Mucosa of stomach (tissue), 1 donor: Measurements from ENCODE around the gene COL6A1.

Experiments used
- H3K27me3 ChIP-seq: one replicate; pipeline ENCODE4 v1.7.0; 2013; ENCODE audit warnings: mild to moderate bottlenecking, low read length; ENCODE audit not compliant: control insufficient read depth, insufficient read depth
- H3K36me3 ChIP-seq: one replicate; pipeline ENCODE4 v1.7.0; 2013; ENCODE audit warnings: low read length; ENCODE audit not compliant: control insufficient read depth, insufficient read depth
- H3K4me1 ChIP-seq: one replicate; pipeline ENCODE4 v1.7.0; 2013; ENCODE audit warnings: mild to moderate bottlenecking, low read length; ENCODE audit not compliant: control insufficient read depth, insufficient read depth
- H3K4me3 ChIP-seq: one replicate; pipeline ENCODE4 v1.7.0; 2013; ENCODE audit warnings: low read length
- H3K9ac ChIP-seq: one replicate; pipeline ENCODE4 v1.7.0; 2013; ENCODE audit warnings: mild to moderate bottlenecking, low read length, moderate library complexity
- H3K9me3 ChIP-seq: one replicate; pipeline ENCODE4 v1.7.0; 2013; ENCODE audit warnings: mild to moderate bottlenecking, low read length, moderate library complexity; ENCODE audit not compliant: control insufficient read depth
- donor health status: Pancreatic carcinoma.

Gene COL6A1

DNA sequence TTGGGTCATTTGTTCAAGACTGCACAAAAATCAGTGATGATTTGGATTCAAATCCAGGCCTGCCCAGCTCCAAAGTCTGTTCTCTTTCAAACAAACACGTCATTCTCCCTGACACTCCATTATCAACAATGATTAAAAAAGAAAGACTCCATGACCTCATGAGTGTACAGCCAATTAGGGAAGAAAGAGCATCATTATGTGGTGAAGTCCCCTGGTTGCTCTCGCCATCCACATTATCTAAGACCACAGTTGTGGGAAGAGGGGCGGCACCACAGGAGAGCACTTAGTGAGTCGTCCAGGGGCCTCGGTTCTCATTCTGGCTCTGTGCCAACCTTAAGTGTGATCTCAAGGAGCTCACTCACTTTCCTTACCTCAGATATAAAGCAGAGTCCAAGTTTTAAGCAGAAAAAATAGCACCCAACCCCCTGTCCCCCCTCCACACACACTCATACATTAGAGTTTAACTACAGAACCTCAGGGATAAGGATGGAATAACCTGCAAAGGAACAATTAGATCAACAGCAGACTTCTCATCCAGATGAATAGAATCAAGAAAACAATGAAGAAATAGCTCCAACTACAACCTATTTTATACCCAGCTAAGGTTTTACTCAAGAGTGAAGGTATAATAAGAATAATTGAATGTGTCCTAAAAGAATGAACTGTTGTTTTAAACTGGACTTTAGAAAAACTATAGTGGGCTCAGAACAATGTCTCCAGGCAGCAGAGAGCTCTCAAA is 47.8 kb downstream of the COL6A1 start:
- Histone ChIP-seq H3K4me1 (no peaks in the 10 kb centered on the region), H3K9ac (no peak overlapping the region), H3K4me3 (no peak overlapping the region), H3K36me3 (no peaks in the 10 kb centered on the region), H3K27me3 (no peaks in the 10 kb centered on the region), H3K9me3 (no peaks in the 10 kb centered on the region)

DNA sequence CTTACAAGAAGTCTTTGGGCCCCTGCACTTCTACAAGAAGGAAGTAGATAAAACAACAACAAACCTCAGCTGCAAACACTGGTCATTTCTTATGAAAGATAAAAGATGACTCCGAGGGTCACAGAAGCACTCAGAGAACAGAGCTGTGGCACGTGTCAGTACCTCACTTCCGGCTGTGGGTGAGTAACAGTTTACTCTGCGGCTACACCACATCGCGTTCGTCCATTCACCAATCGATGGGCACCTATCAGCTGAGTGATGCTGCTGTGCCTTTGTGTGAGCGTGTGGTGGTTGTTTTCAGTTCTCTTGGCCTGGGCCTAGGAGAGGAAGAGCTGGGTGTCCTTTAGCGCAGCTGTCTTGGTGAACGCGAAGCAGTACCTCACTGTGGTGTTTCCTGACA is 49.9 kb downstream of the COL6A1 start:
- Histone ChIP-seq H3K27me3 (no peaks in the 10 kb centered on the region), H3K9ac (no peak overlapping the region), H3K9me3 (no peaks in the 10 kb centered on the region), H3K4me1 (no peaks in the 10 kb centered on the region), H3K4me3 (no peak overlapping the region), H3K36me3 (no peaks in the 10 kb centered on the region)

DNA sequence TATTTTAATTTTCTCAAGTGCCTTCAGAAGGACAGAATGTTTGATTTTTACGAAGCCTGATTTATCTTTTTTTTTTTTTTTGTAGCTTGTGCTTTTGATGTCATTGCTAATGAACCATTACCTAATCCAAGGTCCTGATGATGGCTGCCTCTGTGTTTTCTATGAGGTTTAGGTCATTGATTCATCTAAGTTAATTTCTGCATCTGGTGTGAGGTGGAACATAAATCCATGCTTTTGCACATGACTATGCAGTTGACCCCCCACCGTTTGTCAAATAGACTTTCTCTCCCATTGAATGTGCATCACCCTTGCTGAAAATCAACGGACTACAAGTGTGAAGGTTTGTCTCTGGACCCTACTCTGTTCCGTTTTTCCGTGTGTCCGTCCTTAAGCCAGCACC is 50.5 kb downstream of the COL6A1 start:
- no peaks in the 10 kb centered on the region for H3K4me1 ChIP-seq
- no peak overlapping the region for H3K4me3 ChIP-seq

DNA sequence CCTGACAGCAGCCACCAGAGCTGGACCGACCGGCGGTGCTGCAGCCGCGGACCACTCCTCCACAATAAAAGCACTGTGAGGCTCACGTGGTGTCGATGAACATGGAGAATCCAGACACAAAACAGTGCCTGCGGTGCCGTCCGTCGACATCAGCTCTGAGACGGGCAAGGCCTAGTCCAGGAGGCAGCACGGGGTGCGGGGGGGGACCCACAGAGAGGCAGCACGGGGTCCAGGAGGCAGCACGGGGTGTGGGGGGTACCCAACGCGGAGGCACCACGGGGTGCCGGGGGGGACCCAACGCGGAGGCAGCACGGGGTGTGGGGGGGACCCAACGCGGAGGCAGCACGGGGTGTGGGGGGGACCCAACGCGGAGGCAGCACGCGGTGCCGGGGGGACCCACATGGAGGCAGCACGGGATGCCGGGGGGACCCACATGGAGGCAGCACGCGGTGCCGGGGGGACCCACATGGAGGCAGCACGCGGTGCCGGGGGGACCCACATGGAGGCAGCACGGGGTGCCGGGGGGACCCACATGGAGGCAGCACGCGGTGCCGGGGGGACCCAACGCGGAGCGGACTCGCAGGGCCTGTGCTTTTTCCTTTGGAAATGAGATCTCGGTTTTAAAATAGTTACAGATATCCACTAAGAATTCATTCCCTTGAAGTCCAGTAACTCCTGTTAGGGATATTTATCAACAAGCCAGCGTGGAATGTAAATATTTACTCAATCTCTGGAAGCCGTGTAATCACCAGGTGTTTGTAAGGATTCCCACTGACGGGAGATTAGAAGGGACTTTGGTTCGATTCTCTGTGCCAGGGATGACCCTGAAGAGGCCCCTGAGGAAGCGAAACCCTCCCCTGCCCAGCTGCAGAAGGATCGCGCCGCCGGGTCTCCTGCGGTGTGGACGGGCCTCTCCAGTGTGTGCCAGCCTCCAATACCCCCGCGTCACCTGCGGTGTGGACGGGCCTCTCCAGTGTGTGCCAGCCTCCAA is 52.1 kb downstream of the COL6A1 start:
- H3K4me1 ChIP-seq: peaks cover 2% of the 10 kb centered on the region
- no peak overlapping the region for H3K9ac ChIP-seq
- no peaks in the 10 kb centered on the region for H3K36me3 ChIP-seq
- no peaks in the 10 kb centered on the region for H3K27me3 ChIP-seq
- H3K9me3 ChIP-seq: no peaks in the 10 kb centered on the region
- no peak overlapping the region for H3K4me3 ChIP-seq

More for the DNA sequence above, 50.5 kb downstream of the COL6A1 start:
- no peaks in the 10 kb centered on the region for H3K9me3 ChIP-seq
- no peaks in the 10 kb centered on the region for H3K36me3 ChIP-seq
- H3K27me3 ChIP-seq: no peaks in the 10 kb centered on the region
- no peak overlapping the region for H3K9ac ChIP-seq

DNA sequence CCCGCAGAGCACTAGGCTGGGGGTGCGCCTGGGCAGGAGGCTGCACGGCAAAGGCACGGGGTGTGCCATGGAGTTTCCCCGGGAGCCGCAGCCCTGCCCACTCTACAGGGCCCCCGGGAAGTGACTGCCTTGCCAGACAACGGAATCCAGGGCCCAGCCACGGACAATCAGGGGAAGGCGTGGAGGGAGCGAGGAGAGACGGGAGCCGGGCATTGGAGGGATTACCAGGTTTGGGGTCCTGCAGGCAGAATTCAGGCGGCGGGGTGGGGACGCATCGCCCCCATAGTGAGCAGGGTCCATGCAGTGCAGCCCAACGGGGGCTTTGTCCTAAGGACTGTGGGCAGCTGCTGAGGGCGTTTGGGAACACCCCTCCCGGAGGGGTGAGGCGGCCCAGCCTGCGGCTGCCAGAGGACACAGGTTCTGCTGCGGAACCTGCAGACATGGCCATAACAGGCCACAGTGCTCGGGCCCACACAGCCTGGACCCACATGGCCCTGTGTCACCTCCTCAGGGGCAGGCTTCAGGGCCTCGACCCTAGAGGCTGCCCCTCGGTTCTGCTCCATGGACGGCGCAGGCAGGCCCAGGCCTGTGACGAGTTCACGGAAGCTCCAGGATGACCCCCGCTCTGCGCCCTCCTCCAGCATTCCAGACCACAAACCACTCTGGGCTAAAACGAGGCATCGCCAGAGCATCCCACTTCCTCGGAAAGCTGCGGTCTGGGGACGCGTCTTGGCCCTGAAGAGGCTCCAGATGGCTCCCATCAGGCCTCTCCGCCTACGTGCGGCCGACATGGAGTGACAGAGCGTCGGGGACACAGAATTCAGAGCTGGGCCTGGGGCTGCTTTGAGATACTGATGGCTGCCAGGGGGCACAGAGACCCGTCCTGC is 54.5 kb downstream of the COL6A1 start:
- H3K36me3 ChIP-seq: no peaks in the 10 kb centered on the region
- H3K9ac ChIP-seq: no peak overlapping the region
- peaks cover 3% of the 10 kb centered on the region for H3K4me1 ChIP-seq
- no peaks in the 10 kb centered on the region for H3K9me3 ChIP-seq
- no peaks in the 10 kb centered on the region for H3K27me3 ChIP-seq
- H3K4me3 ChIP-seq: no peak overlapping the region

DNA sequence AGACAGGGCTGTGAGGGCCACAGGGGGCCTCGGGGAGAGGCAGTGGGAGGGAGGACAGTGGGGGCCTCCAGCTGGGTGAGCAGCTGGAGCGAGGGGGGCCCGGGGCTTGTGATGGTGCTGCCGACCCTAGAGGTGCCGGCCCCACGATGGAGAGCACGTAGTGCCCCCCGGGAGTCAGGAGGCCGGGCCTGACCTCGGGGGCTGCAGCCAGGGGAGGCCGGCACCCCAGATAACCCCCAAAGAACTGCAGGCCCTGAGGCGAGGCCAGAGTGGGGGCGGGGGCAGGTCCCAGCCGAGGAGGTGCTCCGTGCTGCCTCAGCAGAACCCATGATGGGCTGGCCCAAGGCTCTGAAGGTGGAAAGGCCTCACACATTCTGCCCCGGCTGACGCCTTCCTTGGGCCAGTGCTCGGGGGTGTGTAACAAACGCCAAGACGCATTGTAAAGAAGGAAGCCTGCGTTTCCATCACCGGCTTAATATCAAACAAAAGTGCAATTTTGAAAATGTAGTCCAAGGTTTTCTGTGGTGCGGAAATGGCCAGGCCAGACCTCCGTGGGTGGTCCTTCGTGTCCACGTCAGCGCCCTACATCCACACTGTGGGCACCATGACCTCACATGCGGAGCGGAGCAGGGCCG is 55.2 kb downstream of the COL6A1 start:
- Histone ChIP-seq H3K9ac (no peak overlapping the region), H3K36me3 (no peaks in the 10 kb centered on the region), H3K4me3 (no peak overlapping the region), H3K9me3 (no peaks in the 10 kb centered on the region), H3K27me3 (no peaks in the 10 kb centered on the region), H3K4me1 (peaks cover 3% of the 10 kb centered on the region)

DNA sequence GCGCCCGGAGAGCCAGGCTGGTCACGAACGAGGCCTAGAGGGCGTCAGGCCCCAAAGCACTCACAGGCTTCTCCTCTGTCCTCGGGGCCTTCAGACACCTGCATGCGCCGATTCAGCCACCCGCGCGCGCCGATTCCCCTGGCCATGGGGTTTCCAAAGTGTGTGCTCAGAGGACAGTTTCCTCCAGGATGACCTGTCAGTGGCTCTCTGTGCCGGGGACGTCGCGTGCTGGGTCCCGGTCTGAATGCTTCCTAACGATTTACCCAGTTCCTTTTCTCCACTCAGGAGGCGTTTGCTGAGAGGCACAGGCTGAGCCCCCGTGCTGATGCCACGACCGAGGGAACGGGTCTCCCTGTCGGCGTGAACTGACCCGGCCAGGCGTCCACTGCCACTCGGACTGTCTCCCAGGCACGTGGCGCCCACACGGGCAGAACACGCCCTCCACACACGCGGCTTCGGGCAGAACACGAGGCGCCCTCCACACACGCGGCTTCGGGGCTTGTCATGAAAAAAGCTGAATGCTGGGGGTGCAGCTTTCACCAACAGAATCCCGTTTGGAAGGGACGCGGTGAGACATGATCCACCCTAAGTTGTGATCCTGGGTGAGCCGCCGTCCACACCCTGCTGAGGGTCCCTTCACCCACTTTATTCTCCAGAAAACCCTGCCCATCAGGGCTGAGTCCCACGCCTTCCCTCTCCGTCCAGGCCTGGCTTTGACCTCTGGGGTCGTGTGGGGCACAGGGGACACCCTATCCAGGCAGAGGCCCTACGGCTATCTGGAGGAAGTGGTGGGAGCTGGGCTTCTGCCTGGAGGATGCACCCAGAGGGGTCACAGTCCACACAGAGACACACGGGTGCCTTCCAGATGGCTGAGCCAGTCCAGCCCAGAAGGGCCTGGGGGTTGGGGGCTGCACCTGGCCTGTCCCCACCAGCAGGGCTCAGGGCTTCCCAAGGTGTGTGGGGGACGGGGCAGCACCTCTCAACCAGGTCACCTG is 56.1 kb downstream of the COL6A1 start:
- Histone ChIP-seq H3K9me3 (no peaks in the 10 kb centered on the region), H3K27me3 (no peaks in the 10 kb centered on the region), H3K4me1 (peaks cover 3% of the 10 kb centered on the region), H3K36me3 (no peaks in the 10 kb centered on the region), H3K9ac (no peak overlapping the region), H3K4me3 (no peak overlapping the region)

DNA sequence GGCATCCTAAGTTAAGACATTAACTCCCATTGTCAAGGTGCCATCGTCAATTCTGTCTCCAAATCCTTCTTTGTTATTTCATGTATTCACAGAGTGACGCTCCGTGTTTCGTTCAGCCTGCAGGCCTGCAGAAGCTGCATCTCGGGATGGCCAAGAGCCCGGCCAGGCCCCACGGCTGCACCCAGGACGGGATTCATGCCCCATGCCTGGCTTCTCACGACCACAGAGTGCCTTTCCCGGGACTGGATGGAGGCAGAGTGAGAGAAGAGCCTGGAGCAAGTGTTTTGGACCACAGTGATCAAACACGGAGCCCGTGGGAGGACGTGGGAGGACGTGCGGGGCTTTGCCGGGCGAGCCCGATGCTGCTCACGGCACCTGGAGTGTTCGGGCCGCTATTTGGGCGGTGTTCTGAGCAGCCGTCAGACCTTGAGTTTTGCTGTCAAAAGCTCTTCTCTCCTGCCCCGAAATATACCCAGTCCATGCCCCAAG is 56.8 kb downstream of the COL6A1 start:
- no peaks in the 10 kb centered on the region for H3K9me3 ChIP-seq
- no peaks in the 10 kb centered on the region for H3K36me3 ChIP-seq
- peaks cover 3% of the 10 kb centered on the region for H3K4me1 ChIP-seq
- H3K27me3 ChIP-seq: no peaks in the 10 kb centered on the region
- H3K4me3 ChIP-seq: no peak overlapping the region
- H3K9ac ChIP-seq: no peak overlapping the region

DNA sequence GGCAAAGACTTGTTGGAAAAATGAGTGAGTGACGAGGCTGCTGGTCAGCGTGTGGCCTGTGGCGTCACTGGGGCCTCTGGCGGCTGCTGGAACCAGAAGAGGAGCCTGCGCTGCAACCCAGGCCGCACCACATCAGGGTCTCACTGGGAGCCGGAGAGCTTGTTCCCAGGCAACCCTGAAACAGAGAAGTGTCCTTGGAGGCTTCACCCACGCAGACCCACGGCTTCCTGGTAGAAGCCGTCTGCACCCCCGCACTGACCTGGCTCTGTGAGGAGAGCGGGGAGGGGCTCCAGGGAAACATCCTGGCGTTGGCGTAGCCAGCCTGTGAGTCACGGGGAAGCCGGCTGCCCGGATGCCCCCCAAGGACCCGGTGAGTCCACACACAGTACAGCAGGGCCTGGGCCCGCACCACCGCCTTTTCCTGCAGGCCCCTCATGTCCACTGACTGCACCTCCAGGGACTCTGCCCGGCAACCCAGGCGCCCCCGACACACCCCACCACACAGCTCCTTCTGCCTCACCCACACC is 57.4 kb downstream of the COL6A1 start:
- H3K9me3 ChIP-seq: no peaks in the 10 kb centered on the region
- H3K4me1 ChIP-seq: peaks cover 3% of the 10 kb centered on the region
- H3K9ac ChIP-seq: no peak overlapping the region
- H3K36me3 ChIP-seq: no peaks in the 10 kb centered on the region
- H3K4me3 ChIP-seq: no peak overlapping the region
- H3K27me3 ChIP-seq: no peaks in the 10 kb centered on the region

DNA sequence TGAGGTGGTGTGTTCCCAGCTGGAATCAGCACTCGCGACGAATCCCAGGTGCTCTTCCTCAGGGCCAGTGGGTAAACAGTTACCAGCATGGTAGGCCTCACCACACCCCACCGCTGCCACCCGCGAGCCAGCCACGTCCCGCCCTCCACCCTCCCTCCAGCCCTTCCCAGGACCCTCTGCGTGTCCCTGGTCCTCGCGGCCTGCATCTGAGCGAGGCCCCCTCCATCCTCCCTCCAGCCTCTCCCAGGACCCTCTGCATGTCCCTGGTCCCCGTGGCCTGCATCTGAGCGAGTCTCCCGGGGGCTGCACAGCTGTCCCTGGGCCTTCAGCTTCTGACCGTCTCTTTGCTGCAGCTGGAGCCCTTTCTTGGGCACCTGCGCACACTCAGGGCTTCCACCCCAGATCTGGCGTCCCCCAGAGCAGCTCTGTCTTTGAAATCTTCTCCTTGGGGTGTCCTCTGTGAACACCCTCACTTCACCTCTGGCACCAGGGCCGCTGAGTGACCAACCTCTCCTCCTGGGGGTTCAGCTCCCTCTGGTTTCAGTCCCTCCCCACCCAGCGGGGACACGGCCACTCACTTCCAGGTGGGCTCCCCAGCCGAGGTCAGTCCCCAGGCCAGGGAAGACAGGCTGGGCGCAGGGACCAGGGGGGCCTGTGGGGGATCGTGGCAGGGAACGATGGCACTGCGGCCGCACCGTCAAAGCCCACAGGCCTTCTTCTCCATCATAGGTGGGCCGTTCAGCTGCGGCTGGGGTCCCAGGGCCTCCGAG is 58.5 kb downstream of the COL6A1 start:
- no peak overlapping the region for H3K4me3 ChIP-seq
- H3K9ac ChIP-seq: no peak overlapping the region
- no peaks in the 10 kb centered on the region for H3K27me3 ChIP-seq
- H3K4me1 ChIP-seq: peaks cover 3% of the 10 kb centered on the region
- H3K36me3 ChIP-seq: no peaks in the 10 kb centered on the region
- no peaks in the 10 kb centered on the region for H3K9me3 ChIP-seq
